ENCODE measurements around the gene CFAP99.

DNA sequence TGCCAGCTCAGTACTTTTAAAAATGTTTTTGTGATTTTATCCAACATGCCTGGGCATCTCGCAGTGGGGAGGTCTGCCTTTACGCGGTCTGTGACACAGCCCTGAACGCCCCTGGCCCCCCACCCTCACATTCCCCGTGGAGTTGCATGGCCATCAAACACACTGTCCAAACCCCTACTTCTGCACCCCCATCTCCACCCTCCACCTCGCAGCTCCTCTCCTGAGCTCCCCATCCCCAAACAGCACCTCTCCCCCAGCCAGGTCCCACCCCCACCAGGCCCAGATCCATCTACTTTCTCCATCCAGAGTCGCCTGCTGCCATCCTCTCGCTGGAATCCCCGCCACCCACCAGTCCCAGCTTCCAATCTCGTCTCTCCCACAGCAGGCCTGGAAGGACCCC, 9.8 kb upstream of the CFAP99 start:
- TF ChIP-seq, protein P1, sequence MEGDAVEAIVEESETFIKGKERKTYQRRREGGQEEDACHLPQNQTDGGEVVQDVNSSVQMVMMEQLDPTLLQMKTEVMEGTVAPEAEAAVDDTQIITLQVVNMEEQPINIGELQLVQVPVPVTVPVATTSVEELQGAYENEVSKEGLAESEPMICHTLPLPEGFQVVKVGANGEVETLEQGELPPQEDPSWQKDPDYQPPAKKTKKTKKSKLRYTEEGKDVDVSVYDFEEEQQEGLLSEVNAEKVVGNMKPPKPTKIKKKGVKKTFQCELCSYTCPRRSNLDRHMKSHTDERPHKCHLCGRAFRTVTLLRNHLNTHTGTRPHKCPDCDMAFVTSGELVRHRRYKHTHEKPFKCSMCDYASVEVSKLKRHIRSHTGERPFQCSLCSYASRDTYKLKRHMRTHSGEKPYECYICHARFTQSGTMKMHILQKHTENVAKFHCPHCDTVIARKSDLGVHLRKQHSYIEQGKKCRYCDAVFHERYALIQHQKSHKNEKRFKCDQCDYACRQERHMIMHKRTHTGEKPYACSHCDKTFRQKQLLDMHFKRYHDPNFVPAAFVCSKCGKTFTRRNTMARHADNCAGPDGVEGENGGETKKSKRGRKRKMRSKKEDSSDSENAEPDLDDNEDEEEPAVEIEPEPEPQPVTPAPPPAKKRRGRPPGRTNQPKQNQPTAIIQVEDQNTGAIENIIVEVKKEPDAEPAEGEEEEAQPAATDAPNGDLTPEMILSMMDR (IDR thresholded peaks at IDR 0.05; ENCODE audit: borderline replicate concordance, extremely low read depth, low read length, poor library complexity, severe bottlenecking) = no peak
- TF ChIP-seq EZH2 (IDR thresholded peaks at IDR 0.05; ENCODE audit: borderline replicate concordance, low read depth, low read length, severe bottlenecking) = no peak
